HCT116 (cell line): Measurements from ENCODE around the gene TMEM175. TPM values are rescaled to one million over a fixed set of nuclear protein-coding genes. Genes with fewer than 3 reads are reported as not detected.

Experiments used
- ATAC-seq: fragments of 200-7000 bp; cut with Tn5 transposase; 2 replicates; pipeline ENCODE4 v1.9.1; 2020; ENCODE audit warnings: mild to moderate bottlenecking, moderate library complexity
- BruUV-seq: library from RNA; stranded (reverse); fragments of 400-500 nt; replicated peaks from 2 replicates; lab custom pipeline; 2021; lab: Mats Ljungman, UMichigan
- CTCF ChIA-PET: fragments of 300-600 bp; sonication (Branson Sonifier 250); formaldehyde crosslinking; loops from one replicate; lab custom pipeline; 2021; ENCODE audit warnings: antibody characterized with exemption; lab: Charles Lee
- POLR2A ChIA-PET: fragments of 300-600, 350-600 bp; sonication (Branson Sonifier 250); formaldehyde crosslinking; loops from one replicate; lab custom pipeline; 2021; ENCODE audit warnings: antibody characterized with exemption; lab: Charles Lee
- RAD21 ChIA-PET, 2 experiments: fragments of 300-600 bp; sonication (Branson Sonifier 250); formaldehyde crosslinking; loops; one replicate each; lab custom pipeline; 2023; ENCODE audit warnings: low total read pairs in 2 of 2; ENCODE audit not compliant: uncharacterized antibody in 2 of 2, unreplicated experiment in 2 of 2, low non-redundant PET in 1 of 2; lab: Charles Lee
- DNase-seq: peaks from one replicate; pipeline ENCODE4 v3.0.0-alpha.2; 2010; ENCODE audit warnings: low read depth, low spot score
- H2AFZ ChIP-seq: fragments of 200-600 bp; shearing (Covaris generic), sonication (generic); 2 replicates; pipeline ENCODE4 v1.6.1; 2017; ENCODE audit warnings: low read depth, mixed run types, mixed read lengths, antibody characterized with exemption, low read length; ENCODE audit not compliant: poor library complexity, severe bottlenecking
- H3K27ac ChIP-seq: 2 replicates; pipeline ENCODE4 v1.5.1; 2012; ENCODE audit warnings: low read depth, low read length
- H3K27me3 ChIP-seq: fragments of 200-600 bp; sonication (generic); 2 replicates; pipeline ENCODE4 v1.6.1; 2016; ENCODE audit warnings: mixed run types, low read length, mixed read lengths; ENCODE audit not compliant: insufficient read depth
- H3K36me3 ChIP-seq, 2 experiments: fragments of 200-500 bp in 1 of 2; fragments of 200-600 bp in 1 of 2; sonication (Bioruptor generic) in 1 of 2; sonication (generic) in 1 of 2; 2 replicates each; pipeline versions ENCODE4 v1.5.1 to v1.6.1; 2014 to 2016; ENCODE audit warnings: low read length in 2 of 2, inconsistent platforms in 1 of 2, mixed read lengths in 1 of 2, mixed run types in 1 of 2; ENCODE audit not compliant: insufficient read depth in 2 of 2, control insufficient read depth in 1 of 2
- H3K4me1 ChIP-seq, 2 experiments: fragments of 200-600 bp in 1 of 2; sonication (generic) in 1 of 2; 2 replicates each; pipeline versions ENCODE4 v1.5.1 to v1.6.1; 2012 to 2017; ENCODE audit warnings: low read length in 2 of 2, inconsistent platforms in 1 of 2, mild to moderate bottlenecking in 1 of 2, mixed read lengths in 1 of 2, mixed run types in 1 of 2, moderate library complexity in 1 of 2; ENCODE audit not compliant: insufficient read depth in 2 of 2, control insufficient read depth in 1 of 2
- H3K4me2 ChIP-seq: fragments of 200-600 bp; sonication (generic); 2 replicates; pipeline ENCODE4 v1.6.1; 2017; ENCODE audit warnings: mixed run types, low read length, mixed read lengths
- H3K4me3 ChIP-seq, 2 experiments: fragments of 200-600 bp in 1 of 2; sonication (generic) in 1 of 2; replicated peaks in 1 of 2; 2 replicates each; pipeline ENCODE4 v1.5.1; 2011 to 2016; ENCODE audit warnings: low read length in 2 of 2, control low read depth in 1 of 2, low read depth in 1 of 2, mild to moderate bottlenecking in 1 of 2, mixed read lengths in 1 of 2, mixed run types in 1 of 2
- H3K79me2 ChIP-seq: fragments of 200-600 bp; sonication (generic); 2 replicates; pipeline ENCODE4 v1.6.1; 2017; ENCODE audit warnings: mild to moderate bottlenecking, mixed run types, low read length, moderate library complexity, mixed read lengths; ENCODE audit not compliant: insufficient read depth
- H3K9ac ChIP-seq: fragments of 200-600 bp; sonication (generic); 2 replicates; pipeline ENCODE4 v1.6.1; 2016; ENCODE audit warnings: low read length, mixed read lengths
- H3K9me2 ChIP-seq: fragments of 200-600 bp; sonication (generic), shearing (Covaris generic); 2 replicates; pipeline ENCODE4 v1.6.1; 2017; ENCODE audit warnings: mixed run types, mild to moderate bottlenecking, moderate library complexity; ENCODE audit not compliant: insufficient read depth
- H3K9me3 ChIP-seq, 2 experiments: fragments of 200-500 bp in 1 of 2; fragments of 200-600 bp in 1 of 2; sonication (Bioruptor generic) in 1 of 2; sonication (generic) in 1 of 2; 2 replicates each; pipeline ENCODE4 v1.6.1; 2014 to 2017; ENCODE audit warnings: low read length in 2 of 2, mixed read lengths in 2 of 2, inconsistent platforms in 1 of 2, low read depth in 1 of 2, mild to moderate bottlenecking in 1 of 2, mixed run types in 1 of 2, moderate library complexity in 1 of 2; ENCODE audit not compliant: control insufficient read depth in 1 of 2, insufficient read depth in 1 of 2
- H4K20me1 ChIP-seq: fragments of 200-600 bp; sonication (generic), shearing (Covaris generic); 2 replicates; pipeline ENCODE4 v1.6.1; 2017; ENCODE audit warnings: mixed run types, mild to moderate bottlenecking, moderate library complexity; ENCODE audit not compliant: insufficient read depth
- ATF3 ChIP-seq: IDR thresholded peaks from 2 replicates; pipeline ENCODE4 v1.6.1; 2012
- CEBPB ChIP-seq: IDR thresholded peaks from 2 replicates; pipeline ENCODE4 v1.6.1; 2012; ENCODE audit warnings: low read depth
- CTCF ChIP-seq, 3 experiments: fragments of 200-600 bp in 1 of 3; sonication (generic) in 1 of 3; IDR thresholded peaks in 2 of 3; conservative IDR thresholded peaks in 1 of 3; 2 replicates each; pipeline ENCODE4 v1.5.1; 2012 to 2017; ENCODE audit warnings: low read depth in 2 of 3, low read length in 2 of 3, antibody characterized with exemption in 1 of 3, borderline replicate concordance in 1 of 3, control low read depth in 1 of 3, mild to moderate bottlenecking in 1 of 3, mixed read lengths in 1 of 3, mixed run types in 1 of 3, moderate library complexity in 1 of 3; ENCODE audit not compliant: insufficient read depth in 1 of 3
- EGR1 ChIP-seq: IDR thresholded peaks from 2 replicates; pipeline ENCODE4 v1.6.1; 2012; ENCODE audit warnings: low read depth
- ELF1 ChIP-seq: IDR thresholded peaks from 2 replicates; pipeline ENCODE4 v1.6.1; 2012; ENCODE audit warnings: low read depth, borderline replicate concordance
- EZH2 ChIP-seq: fragments of 200-600 bp; sonication (generic); IDR thresholded peaks from 2 replicates; pipeline ENCODE4 v1.6.1; 2017; ENCODE audit warnings: antibody characterized with exemption, mixed run types
- EZH2phosphoT487 ChIP-seq: fragments of 200-600 bp; IDR thresholded peaks from 2 replicates; pipeline ENCODE4 v1.6.1; 2018; ENCODE audit warnings: antibody characterized with exemption, borderline replicate concordance
- FOSL1 ChIP-seq: IDR thresholded peaks from 2 replicates; pipeline ENCODE4 v1.6.1; 2012; ENCODE audit warnings: low read depth
- JUND ChIP-seq: IDR thresholded peaks from 2 replicates; pipeline ENCODE4 v1.6.1; 2012
- MAX ChIP-seq: IDR thresholded peaks from 2 replicates; pipeline ENCODE4 v1.6.1; 2012
- POLR2A ChIP-seq: IDR thresholded peaks from 2 replicates; pipeline ENCODE4 v1.7.0; 2011; ENCODE audit warnings: borderline replicate concordance; ENCODE audit not compliant: insufficient read depth, insufficient read length; ENCODE audit errors: extremely low read depth
- POLR2AphosphoS5 ChIP-seq: IDR thresholded peaks from 2 replicates; pipeline ENCODE4 v1.6.1; 2011; ENCODE audit warnings: mild to moderate bottlenecking, low read depth, low read length, moderate library complexity
- SIN3A ChIP-seq: IDR thresholded peaks from 2 replicates; pipeline ENCODE4 v1.6.1; 2012; ENCODE audit warnings: low read depth
- SP1 ChIP-seq: IDR thresholded peaks from 2 replicates; pipeline ENCODE4 v1.6.1; 2012; ENCODE audit warnings: low read depth
- SRF ChIP-seq: IDR thresholded peaks from 2 replicates; pipeline ENCODE4 v1.6.1; 2012; ENCODE audit warnings: low read depth
- TCF7L2 ChIP-seq: IDR thresholded peaks from 2 replicates; pipeline ENCODE4 v1.7.0; 2011; ENCODE audit warnings: borderline replicate concordance, inconsistent platforms; ENCODE audit not compliant: insufficient read depth, insufficient read length; ENCODE audit errors: extremely low read depth
- ZFX ChIP-seq: fragments of 450-650 bp; IDR thresholded peaks from 2 replicates; pipeline ENCODE4 v1.6.1; 2017
- ZNF274 ChIP-seq: fragments of 200-500 bp; sonication (Bioruptor generic); IDR thresholded peaks from 2 replicates; pipeline ENCODE4 v1.6.1; 2014; ENCODE audit warnings: mild to moderate bottlenecking, low read depth, low read length, inconsistent platforms
- intact Hi-C: fragments of 100-400 bp; cut with micrococcal nuclease; formaldehyde crosslinking; loops from 2 replicates; pipeline ENCODE4 v1.10.0; 2022
- total RNA-seq: library from RNA; stranded (reverse); gene quantifications from one replicate; pipeline ENCODE4 v1.2.1, GENCODE V29; 2021; ENCODE audit not compliant: unreplicated experiment
- TF ChIP-seq, protein P1 (sequence below): IDR thresholded peaks from 2 replicates; pipeline ENCODE4 v1.6.1; 2011; ENCODE audit warnings: mild to moderate bottlenecking, low read length, moderate library complexity; ENCODE audit not compliant: insufficient replicate concordance; ENCODE audit errors: extremely low read depth
- TF ChIP-seq, protein P2 (sequence below): IDR thresholded peaks from 2 replicates; pipeline ENCODE4 v1.6.1; 2012; ENCODE audit warnings: low read depth

TMEM175 gene
- total RNA-seq, 1 experiment from 2014 or later: 17.5 TPM

DNA sequence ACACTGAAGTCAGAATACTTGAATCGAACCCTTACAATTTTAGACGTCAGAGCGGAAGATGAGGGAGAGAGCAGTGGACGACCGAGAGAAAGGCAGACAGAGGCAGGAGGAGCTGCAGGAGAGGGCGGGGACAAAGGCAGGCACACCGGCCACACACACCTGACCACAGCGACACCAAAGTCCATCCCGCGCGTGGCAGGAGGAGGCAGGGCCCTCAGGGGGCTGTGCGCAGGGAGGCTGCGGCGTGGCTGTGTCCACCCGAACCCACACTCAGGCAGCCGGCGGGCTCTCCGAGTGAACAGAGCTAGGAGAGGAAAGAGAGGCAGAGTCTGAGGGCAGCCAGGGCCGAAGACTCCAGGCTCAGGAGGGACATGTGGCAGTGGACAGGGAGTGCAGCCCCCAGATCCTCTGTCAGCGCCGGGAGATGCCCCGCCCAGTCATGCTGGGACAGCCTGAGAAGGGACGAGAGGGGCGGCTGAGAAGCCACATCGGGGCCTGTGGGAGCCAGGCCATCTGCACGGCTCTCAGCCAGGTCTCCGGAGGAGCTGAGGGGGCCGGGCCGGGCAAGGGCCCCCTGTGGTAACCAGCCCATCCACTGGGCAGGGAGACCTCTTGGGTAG lies 20.3 kb upstream of the TMEM175 start:
- Histone ChIP-seq H3K9ac (no peak overlapping the region), H3K4me2 (no peak overlapping the region), H3K4me3 (no peak overlapping the region), H3K4me1 (no peaks in the 10 kb centered on the region), H4K20me1 (0 out of 2 replicates have a peak, but pooled peaks cover 5% of the 10 kb centered on the region), H3K27ac (no peak overlapping the region), H3K9me3 (no peaks in the 10 kb centered on the region), H3K9me2 (no peaks in the 10 kb centered on the region), H2AFZ (no peak overlapping the region), H3K79me2 (peaks cover 56% of the 10 kb centered on the region), H3K36me3 (peaks cover 0 to 7% of the 10 kb centered on the region in 2 experiments; a peak in 2 of 4 replicates), H3K27me3 (no peaks in the 10 kb centered on the region)
- CTCF ChIA-PET: no interaction called here
- POLR2A ChIA-PET: no interaction called here
- TF ChIP-seq SP1: no peak
- TF ChIP-seq CEBPB: no peak
- TF ChIP-seq POLR2A: no peak
- no peak for TF ChIP-seq EZH2phosphoT487
- TF ChIP-seq JUND: no peak
- TF ChIP-seq MAX: no peak
- TF ChIP-seq ELF1: no peak
- TF ChIP-seq, protein P1, sequence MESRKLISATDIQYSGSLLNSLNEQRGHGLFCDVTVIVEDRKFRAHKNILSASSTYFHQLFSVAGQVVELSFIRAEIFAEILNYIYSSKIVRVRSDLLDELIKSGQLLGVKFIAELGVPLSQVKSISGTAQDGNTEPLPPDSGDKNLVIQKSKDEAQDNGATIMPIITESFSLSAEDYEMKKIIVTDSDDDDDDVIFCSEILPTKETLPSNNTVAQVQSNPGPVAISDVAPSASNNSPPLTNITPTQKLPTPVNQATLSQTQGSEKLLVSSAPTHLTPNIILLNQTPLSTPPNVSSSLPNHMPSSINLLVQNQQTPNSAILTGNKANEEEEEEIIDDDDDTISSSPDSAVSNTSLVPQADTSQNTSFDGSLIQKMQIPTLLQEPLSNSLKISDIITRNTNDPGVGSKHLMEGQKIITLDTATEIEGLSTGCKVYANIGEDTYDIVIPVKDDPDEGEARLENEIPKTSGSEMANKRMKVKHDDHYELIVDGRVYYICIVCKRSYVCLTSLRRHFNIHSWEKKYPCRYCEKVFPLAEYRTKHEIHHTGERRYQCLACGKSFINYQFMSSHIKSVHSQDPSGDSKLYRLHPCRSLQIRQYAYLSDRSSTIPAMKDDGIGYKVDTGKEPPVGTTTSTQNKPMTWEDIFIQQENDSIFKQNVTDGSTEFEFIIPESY: no peak
- no peak for TF ChIP-seq TCF7L2
- no peak for TF ChIP-seq CTCF (IDR thresholded peaks at IDR 0.05 in 2 of 3, conservative IDR thresholded peaks at IDR 0.05 in 1 of 3; ENCODE audit: borderline replicate concordance in 1 of 3, insufficient read depth in 1 of 3, low read depth in 2 of 3, low read length in 2 of 3)
- no peak for TF ChIP-seq FOSL1
- TF ChIP-seq EGR1: no peak
- no peak for TF ChIP-seq ATF3
- no peak for TF ChIP-seq EZH2
- TF ChIP-seq, protein P2, sequence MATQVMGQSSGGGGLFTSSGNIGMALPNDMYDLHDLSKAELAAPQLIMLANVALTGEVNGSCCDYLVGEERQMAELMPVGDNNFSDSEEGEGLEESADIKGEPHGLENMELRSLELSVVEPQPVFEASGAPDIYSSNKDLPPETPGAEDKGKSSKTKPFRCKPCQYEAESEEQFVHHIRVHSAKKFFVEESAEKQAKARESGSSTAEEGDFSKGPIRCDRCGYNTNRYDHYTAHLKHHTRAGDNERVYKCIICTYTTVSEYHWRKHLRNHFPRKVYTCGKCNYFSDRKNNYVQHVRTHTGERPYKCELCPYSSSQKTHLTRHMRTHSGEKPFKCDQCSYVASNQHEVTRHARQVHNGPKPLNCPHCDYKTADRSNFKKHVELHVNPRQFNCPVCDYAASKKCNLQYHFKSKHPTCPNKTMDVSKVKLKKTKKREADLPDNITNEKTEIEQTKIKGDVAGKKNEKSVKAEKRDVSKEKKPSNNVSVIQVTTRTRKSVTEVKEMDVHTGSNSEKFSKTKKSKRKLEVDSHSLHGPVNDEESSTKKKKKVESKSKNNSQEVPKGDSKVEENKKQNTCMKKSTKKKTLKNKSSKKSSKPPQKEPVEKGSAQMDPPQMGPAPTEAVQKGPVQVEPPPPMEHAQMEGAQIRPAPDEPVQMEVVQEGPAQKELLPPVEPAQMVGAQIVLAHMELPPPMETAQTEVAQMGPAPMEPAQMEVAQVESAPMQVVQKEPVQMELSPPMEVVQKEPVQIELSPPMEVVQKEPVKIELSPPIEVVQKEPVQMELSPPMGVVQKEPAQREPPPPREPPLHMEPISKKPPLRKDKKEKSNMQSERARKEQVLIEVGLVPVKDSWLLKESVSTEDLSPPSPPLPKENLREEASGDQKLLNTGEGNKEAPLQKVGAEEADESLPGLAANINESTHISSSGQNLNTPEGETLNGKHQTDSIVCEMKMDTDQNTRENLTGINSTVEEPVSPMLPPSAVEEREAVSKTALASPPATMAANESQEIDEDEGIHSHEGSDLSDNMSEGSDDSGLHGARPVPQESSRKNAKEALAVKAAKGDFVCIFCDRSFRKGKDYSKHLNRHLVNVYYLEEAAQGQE: no peak
- TF ChIP-seq ZFX: no peak
- TF ChIP-seq ZNF274: no peak
- no peak for TF ChIP-seq SRF
- no peak for TF ChIP-seq POLR2AphosphoS5
- no peak for TF ChIP-seq SIN3A
- TSS peak; percentile 39 for BruUV-seq
- intact Hi-C loops: loop anchor here (10.0 kb wide), 1 partner anchor 67 kb away; no protein-coding TSS in a partner anchor
- DNase-seq: no peak
- no peak for ATAC-seq
- RAD21 ChIA-PET: no interaction called here
